Astrocyte (in vitro differentiated cells and primary cell): ENCODE data around the gene ZNF138. TPM values are rescaled to one million over a fixed set of nuclear protein-coding genes. Genes with fewer than 3 reads are reported as not detected.
"Not testable (repeated sequence)": the region's sequence is repeated elsewhere in the genome, so short reads cannot be mapped to it uniquely, and the experiment has no call there.

Experiments used
- DNase-seq: peaks from one replicate; pipeline ENCODE4 v3.0.0-alpha.2; 2010; ENCODE audit warnings: low read depth
- FAIRE-seq: peaks from 2 replicates; lab custom pipeline; 2011; peaks lifted over from hg19 to GRCh38; lab: Jason Lieb, UNC
- H2AFZ ChIP-seq: 2 replicates; pipeline ENCODE4 v1.6.0; 2012; ENCODE audit warnings: low read depth, low read length, inconsistent platforms
- H3K27ac ChIP-seq: 2 replicates; pipeline ENCODE4 v1.5.1; 2011; ENCODE audit warnings: low read depth, low read length, inconsistent platforms
- H3K27me3 ChIP-seq: 2 replicates; pipeline ENCODE4 v1.6.0; 2011; ENCODE audit warnings: low read length, inconsistent platforms; ENCODE audit not compliant: insufficient read depth
- H3K36me3 ChIP-seq: 2 replicates; pipeline ENCODE4 v1.5.1; 2011; ENCODE audit warnings: low read length, inconsistent platforms; ENCODE audit not compliant: insufficient read depth
- H3K4me1 ChIP-seq: 2 replicates; pipeline ENCODE4 v1.5.1; 2011; ENCODE audit warnings: low read length, inconsistent platforms; ENCODE audit not compliant: insufficient read depth
- H3K4me2 ChIP-seq: 2 replicates; pipeline ENCODE4 v1.6.0; 2012; ENCODE audit warnings: low read length, inconsistent platforms
- H3K4me3 ChIP-seq: 2 replicates; pipeline ENCODE4 v1.5.1; 2011; ENCODE audit warnings: low read depth, mild to moderate bottlenecking, low read length, inconsistent platforms; ENCODE audit not compliant: insufficient read depth
- H3K79me2 ChIP-seq: 2 replicates; pipeline ENCODE4 v1.6.0; 2012; ENCODE audit warnings: mild to moderate bottlenecking, low read length, inconsistent platforms; ENCODE audit not compliant: insufficient read depth
- H3K9ac ChIP-seq: 2 replicates; pipeline ENCODE4 v1.6.0; 2012; ENCODE audit warnings: mild to moderate bottlenecking, low read length, inconsistent platforms
- H3K9me3 ChIP-seq: 2 replicates; pipeline ENCODE4 v1.5.1; 2012; ENCODE audit warnings: low read depth, mild to moderate bottlenecking, low read length, inconsistent platforms; ENCODE audit not compliant: insufficient read depth
- H4K20me1 ChIP-seq: 2 replicates; pipeline ENCODE4 v1.6.0; 2012; ENCODE audit warnings: low read length, inconsistent platforms; ENCODE audit not compliant: insufficient read depth
- H3K27ac Mint-ChIP-seq: one replicate; pipeline ENCODE4 v1.8.0; 2021; ENCODE audit warnings: mild to moderate bottlenecking, mixed read lengths; ENCODE audit not compliant: unreplicated experiment
- H3K27me3 Mint-ChIP-seq: one replicate; pipeline ENCODE4 v1.8.0; 2021; ENCODE audit warnings: low read depth, mixed read lengths; ENCODE audit not compliant: unreplicated experiment
- H3K36me3 Mint-ChIP-seq: one replicate; pipeline ENCODE4 v1.8.0; 2021; ENCODE audit warnings: low read depth, mixed read lengths; ENCODE audit not compliant: unreplicated experiment
- H3K4me1 Mint-ChIP-seq: one replicate; pipeline ENCODE4 v1.8.0; 2021; ENCODE audit warnings: low read depth, mixed read lengths; ENCODE audit not compliant: unreplicated experiment
- H3K4me3 Mint-ChIP-seq: one replicate; pipeline ENCODE4 v1.8.0; 2021; ENCODE audit warnings: mild to moderate bottlenecking, moderate library complexity, mixed read lengths; ENCODE audit not compliant: unreplicated experiment
- H3K9me3 Mint-ChIP-seq: one replicate; pipeline ENCODE4 v1.8.0; 2021; ENCODE audit warnings: mild to moderate bottlenecking, mixed read lengths; ENCODE audit not compliant: unreplicated experiment
- CTCF ChIP-seq: IDR thresholded peaks from 2 replicates; pipeline ENCODE4 v1.5.1; 2011; ENCODE audit warnings: low read depth, mild to moderate bottlenecking, inconsistent platforms, low read length, moderate library complexity; ENCODE audit not compliant: insufficient read depth
- EZH2 ChIP-seq: IDR thresholded peaks from 2 replicates; pipeline ENCODE4 v1.6.1; 2012; ENCODE audit warnings: mild to moderate bottlenecking, low read length, inconsistent platforms; ENCODE audit not compliant: insufficient read depth
- total RNA-seq: library from RNA; stranded (reverse); gene quantifications from 2 replicates; pipeline ENCODE4 v1.2.1, GENCODE V29; 2021

ZNF138 gene
- total RNA-seq, 1 donor from 2014 or later, result 5.7 TPM

DNA sequence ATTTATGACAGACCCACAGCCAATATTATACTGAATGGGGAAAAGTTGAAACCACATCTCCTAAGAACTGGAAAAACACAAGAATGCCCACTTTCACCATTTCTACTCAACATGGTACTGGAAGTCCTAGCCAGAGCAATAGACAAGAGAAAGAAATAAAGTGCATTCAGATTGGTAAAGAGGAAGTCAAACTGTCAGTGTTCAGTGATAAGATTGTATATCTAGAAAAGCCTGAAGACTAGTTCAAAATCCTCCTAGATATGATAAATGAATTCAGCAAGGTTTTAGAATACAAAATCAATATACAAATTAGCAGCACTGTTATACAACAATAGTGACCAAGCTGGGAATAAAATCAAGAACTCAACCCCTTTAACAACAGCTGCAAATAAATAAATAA lies 6.9 kb upstream of the ZNF138 start:
- no peak overlapping the region for H2AFZ ChIP-seq
- DNase-seq (no peak), FAIRE-seq (no peak)
- H3K9me3 Mint-ChIP-seq, result peaks cover 4% of the 10 kb centered on the region
- H3K4me2 ChIP-seq, result no peak overlapping the region
- TF ChIP-seq CTCF, result no peak
- no peak for TF ChIP-seq EZH2
- no peaks in the 10 kb centered on the region for H3K27me3 ChIP-seq
- no peak overlapping the region for H3K4me3 ChIP-seq
- H3K4me1 ChIP-seq, result no peaks in the 10 kb centered on the region
- no peak overlapping the region for H3K9ac ChIP-seq
- H3K36me3 Mint-ChIP-seq, result no peaks in the 10 kb centered on the region
- H3K4me3 Mint-ChIP-seq, result no peak overlapping the region
- no peak overlapping the region for H3K27ac Mint-ChIP-seq
- H3K79me2 ChIP-seq, result no peaks in the 10 kb centered on the region
- no peaks in the 10 kb centered on the region for H3K9me3 ChIP-seq
- no peaks in the 10 kb centered on the region for H3K36me3 ChIP-seq
- H3K27me3 Mint-ChIP-seq, result no peaks in the 10 kb centered on the region
- H3K27ac ChIP-seq, result no peak overlapping the region
- no peaks in the 10 kb centered on the region for H3K4me1 Mint-ChIP-seq
- no peaks in the 10 kb centered on the region for H4K20me1 ChIP-seq

DNA sequence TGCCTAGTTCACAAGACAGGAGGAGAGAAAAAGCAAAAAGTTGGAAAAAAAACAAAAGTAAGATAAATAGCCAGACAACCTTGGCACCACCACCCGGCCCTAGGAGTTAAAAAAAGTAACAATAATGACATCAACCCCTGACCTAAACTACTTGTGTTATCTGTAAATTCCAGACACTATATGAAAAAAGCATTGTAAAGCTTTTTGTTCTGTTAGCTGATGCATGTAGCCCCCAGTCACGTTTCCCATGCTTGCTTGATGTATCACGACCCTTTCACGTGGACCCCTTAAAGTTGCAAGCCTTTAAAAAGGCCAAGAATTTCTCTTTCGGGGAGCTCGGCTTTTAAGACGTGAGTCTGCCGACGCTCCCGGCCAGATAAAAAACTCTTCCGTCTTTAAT lies 5.0 kb upstream of the ZNF138 start:
- H3K79me2 ChIP-seq, H3K4me1 Mint-ChIP-seq, H3K4me2 ChIP-seq, FAIRE-seq, H3K4me3 ChIP-seq, H3K27me3 ChIP-seq, H3K9me3 ChIP-seq, H3K27me3 Mint-ChIP-seq, H3K27ac Mint-ChIP-seq, H2AFZ ChIP-seq, DNase-seq, H3K9me3 Mint-ChIP-seq, H3K9ac ChIP-seq, H3K36me3 ChIP-seq, H3K4me3 Mint-ChIP-seq, H3K4me1 ChIP-seq, H3K36me3 Mint-ChIP-seq, H4K20me1 ChIP-seq, H3K27ac ChIP-seq: not testable (repeated sequence)

GRCh38 chr7:64793106-64793755 lies 997 bp upstream of the ZNF138 start:
- FAIRE-seq (no peak), DNase-seq (no peak)
- no peaks in the 10 kb centered on the region for H3K36me3 ChIP-seq
- H3K4me3 Mint-ChIP-seq, result peak overlapping the region; percentile 76
- no peak overlapping the region for H3K4me2 ChIP-seq
- H3K27ac ChIP-seq, result no peak overlapping the region
- H2AFZ ChIP-seq, result no peak overlapping the region
- H3K79me2 ChIP-seq, result peaks cover 35% of the 10 kb centered on the region
- peak overlapping the region; percentile 81 for H3K27ac Mint-ChIP-seq
- H3K27me3 ChIP-seq, result no peaks in the 10 kb centered on the region
- no peak overlapping the region for H3K4me3 ChIP-seq
- TF ChIP-seq EZH2 (no peak), CTCF (no peak)
- H3K9me3 Mint-ChIP-seq, result no peaks in the 10 kb centered on the region
- no peak overlapping the region for H3K9ac ChIP-seq
- H3K4me1 Mint-ChIP-seq, result peaks cover 3% of the 10 kb centered on the region
- H3K4me1 ChIP-seq, result no peaks in the 10 kb centered on the region
- peaks cover 6% of the 10 kb centered on the region for H3K36me3 Mint-ChIP-seq
- H3K27me3 Mint-ChIP-seq, result no peaks in the 10 kb centered on the region
- peaks cover 4% of the 10 kb centered on the region for H4K20me1 ChIP-seq
- H3K9me3 ChIP-seq, result no peaks in the 10 kb centered on the region
